H1 (cell line): ENCODE data around the gene ZC2HC1C. TPM values are rescaled to one million over a fixed set of nuclear protein-coding genes. Genes with fewer than 3 reads are reported as not detected.
"Not testable (repeated sequence)": the region's sequence is repeated elsewhere in the genome, so short reads cannot be mapped to it uniquely, and the experiment has no call there.

ENCODE experiments used
- CTCF ChIA-PET: fragments of 300-600 bp; sonication (Branson Sonifier 250); formaldehyde crosslinking; loops from one replicate; lab custom pipeline; 2021; ENCODE audit not compliant: partially characterized antibody; lab: Charles Lee
- POLR2A ChIA-PET: fragments of 300-600 bp; sonication (Branson Sonifier 250); formaldehyde crosslinking; loops from one replicate; lab custom pipeline; 2021; ENCODE audit warnings: inconsistent platforms; ENCODE audit not compliant: partially characterized antibody; lab: Charles Lee
- DNase-seq, 2 experiments: peaks; one replicate each; pipeline versions ENCODE4 v3.0.0 to v3.0.0-alpha.2; 2010 to 2022; ENCODE audit warnings: low spot score in 2 of 2, low read depth in 1 of 2, mixed read lengths in 1 of 2
- FAIRE-seq: peaks from 2 replicates; lab custom pipeline; 2011; peaks lifted over from hg19 to GRCh38; lab: Jason Lieb, UNC
- H2AFZ ChIP-seq: 2 replicates; pipeline ENCODE4 v1.8.1; 2012; ENCODE audit warnings: low read length, inconsistent platforms
- H2AK5ac ChIP-seq: 2 replicates; pipeline ENCODE4 v1.6.1; 2013; ENCODE audit warnings: low read depth, low read length
- H2BK120ac ChIP-seq: replicated peaks from 2 replicates; pipeline ENCODE3; 2013; ENCODE audit warnings: low read depth, low read length, inconsistent platforms
- H2BK12ac ChIP-seq: 2 replicates; pipeline ENCODE4 v1.6.1; 2013; ENCODE audit warnings: low read depth, low read length
- H2BK15ac ChIP-seq: 2 replicates; pipeline ENCODE4 v1.6.1; 2013; ENCODE audit warnings: low read length
- H2BK20ac ChIP-seq: 2 replicates; pipeline ENCODE4 v1.6.1; 2013; ENCODE audit warnings: low read length
- H2BK5ac ChIP-seq: 2 replicates; pipeline ENCODE4 v1.6.1; 2013; ENCODE audit warnings: low read depth, low read length
- H3K14ac ChIP-seq: 2 replicates; pipeline ENCODE4 v1.6.1; 2013; ENCODE audit warnings: inconsistent platforms; ENCODE audit not compliant: insufficient read length
- H3K18ac ChIP-seq: 2 replicates; pipeline ENCODE4 v1.6.1; 2013; ENCODE audit warnings: low read length; ENCODE audit errors: extremely low read depth
- H3K23ac ChIP-seq: 2 replicates; pipeline ENCODE4 v1.6.1; 2013; ENCODE audit warnings: inconsistent platforms; ENCODE audit not compliant: insufficient read length
- H3K23me2 ChIP-seq: 2 replicates; pipeline ENCODE4 v1.6.1; 2013; ENCODE audit warnings: low read depth, low read length
- H3K27ac ChIP-seq: 2 replicates; pipeline ENCODE4 v1.6.1; 2011; ENCODE audit warnings: low read depth, low read length, inconsistent platforms
- H3K27me3 ChIP-seq, 4 experiments: replicated peaks in 1 of 4; 1 replicate in 1 of 4; 2 replicates in 3 of 4; pipeline versions ENCODE4 v1.6.1 to v1.8.1; 2011 to 2013; ENCODE audit warnings: low read length in 3 of 4, mild to moderate bottlenecking in 3 of 4, inconsistent platforms in 2 of 4, mixed read lengths in 2 of 4, moderate library complexity in 1 of 4; ENCODE audit not compliant: control insufficient read depth in 3 of 4, insufficient read depth in 3 of 4; ENCODE audit errors: extremely low read depth in 1 of 4
- H3K36me3 ChIP-seq, 4 experiments: 2 replicates each; pipeline versions ENCODE4 v1.6.1 to v1.8.1; 2011 to 2013; ENCODE audit warnings: mild to moderate bottlenecking in 4 of 4, low read length in 3 of 4, moderate library complexity in 2 of 4, control low read depth in 1 of 4, inconsistent platforms in 1 of 4; ENCODE audit not compliant: insufficient read depth in 4 of 4, control insufficient read depth in 2 of 4
- H3K4ac ChIP-seq: replicated peaks from 2 replicates; pipeline ENCODE3; 2013; ENCODE audit warnings: low read length, low read depth, mixed read lengths, inconsistent platforms; ENCODE audit not compliant: insufficient read length
- H3K4me1 ChIP-seq, 4 experiments: replicated peaks in 1 of 4; 1 replicate in 1 of 4; 2 replicates in 3 of 4; pipeline versions ENCODE4 v1.6.1 to v1.8.1; 2011 to 2013; ENCODE audit warnings: low read length in 3 of 4, inconsistent platforms in 2 of 4, mixed read lengths in 1 of 4; ENCODE audit not compliant: insufficient read depth in 4 of 4, control insufficient read depth in 3 of 4
- H3K4me2 ChIP-seq, 2 experiments: 2 replicates each; pipeline versions ENCODE4 v1.6.1 to v1.8.1; 2011 to 2013; ENCODE audit warnings: low read depth in 2 of 2, low read length in 2 of 2, control low read depth in 1 of 2, inconsistent platforms in 1 of 2, mild to moderate bottlenecking in 1 of 2; ENCODE audit not compliant: insufficient read depth in 1 of 2
- H3K4me3 ChIP-seq, 4 experiments: fragments of 200-600, 300-600 bp in 1 of 4; sonication (generic), shearing (Covaris generic), sonication (Bioruptor Twin) in 1 of 4; 2 replicates each; pipeline versions ENCODE4 v1.5.1 to v1.8.1; 2011 to 2016; ENCODE audit warnings: low read length in 4 of 4, low read depth in 3 of 4, control low read depth in 2 of 4, inconsistent platforms in 2 of 4, mild to moderate bottlenecking in 2 of 4, mixed read lengths in 1 of 4, moderate library complexity in 1 of 4; ENCODE audit not compliant: insufficient read depth in 2 of 4; ENCODE audit errors: extremely low read depth in 1 of 4
- H3K56ac ChIP-seq: replicated peaks from 2 replicates; pipeline ENCODE3; 2013; ENCODE audit warnings: low read depth, mild to moderate bottlenecking, mixed read lengths, low read length, inconsistent platforms; ENCODE audit not compliant: insufficient read length
- H3K79me1 ChIP-seq: 2 replicates; pipeline ENCODE4 v1.6.1; 2013; ENCODE audit warnings: low read depth, low read length, control low read depth
- H3K79me2 ChIP-seq, 2 experiments: 2 replicates each; pipeline versions ENCODE4 v1.6.1 to v1.8.1; 2012 to 2013; ENCODE audit warnings: low read length in 2 of 2, mild to moderate bottlenecking in 2 of 2, inconsistent platforms in 1 of 2; ENCODE audit not compliant: insufficient read depth in 2 of 2, control insufficient read depth in 1 of 2
- H3K9ac ChIP-seq, 4 experiments: replicated peaks in 1 of 4; 1 replicate in 1 of 4; 2 replicates in 3 of 4; pipeline versions ENCODE4 v1.6.1 to v1.8.1; 2011 to 2013; ENCODE audit warnings: low read depth in 3 of 4, low read length in 3 of 4, control low read depth in 2 of 4, mild to moderate bottlenecking in 2 of 4, moderate library complexity in 2 of 4, inconsistent platforms in 1 of 4; ENCODE audit errors: extremely low read depth in 1 of 4
- H3K9me3 ChIP-seq, 2 experiments: 2 replicates each; pipeline versions ENCODE4 v1.6.1 to v1.8.1; 2012 to 2013; ENCODE audit warnings: mild to moderate bottlenecking in 2 of 2, moderate library complexity in 2 of 2, control low read depth in 1 of 2, inconsistent platforms in 1 of 2, low read depth in 1 of 2, low read length in 1 of 2, mixed read lengths in 1 of 2; ENCODE audit not compliant: insufficient read depth in 2 of 2
- H4K20me1 ChIP-seq, 2 experiments: replicated peaks in 1 of 2; 2 replicates each; pipeline versions ENCODE3 to v1.8.1; 2011 to 2013; ENCODE audit warnings: inconsistent platforms in 2 of 2, low read length in 2 of 2, mild to moderate bottlenecking in 1 of 2; ENCODE audit not compliant: insufficient read depth in 2 of 2, control insufficient read depth in 1 of 2
- H4K5ac ChIP-seq: 2 replicates; pipeline ENCODE4 v1.6.1; 2013; ENCODE audit warnings: low read length, low read depth, mixed read lengths, inconsistent platforms; ENCODE audit not compliant: insufficient read length
- H4K8ac ChIP-seq: 2 replicates; pipeline ENCODE4 v1.8.0; 2013; ENCODE audit warnings: mild to moderate bottlenecking, moderate library complexity, low read length, inconsistent platforms; ENCODE audit not compliant: insufficient read depth; ENCODE audit errors: extremely low read depth
- H4K91ac ChIP-seq: replicated peaks from 2 replicates; pipeline ENCODE3; 2013; ENCODE audit warnings: low read length, mixed read lengths, inconsistent platforms; ENCODE audit not compliant: insufficient read length
- WGBS, 2 experiments: shearing (Covaris generic) in 1 of 2; methylation state at CpG; one replicate each; pipeline versions ENCODE4 v1.1.6 to v1.1.7; 2013 to 2015; ENCODE audit warnings: low lambda C conversion rate in 2 of 2, mixed read lengths in 2 of 2, inconsistent platforms in 1 of 2, low coverage in 1 of 2, missing lambda C conversion rate in 1 of 2; ENCODE audit not compliant: insufficient replicate concordance in 2 of 2, insufficient coverage in 1 of 2, insufficient read length in 1 of 2; ENCODE audit errors: extremely low coverage in 1 of 2, missing lambda C conversion rate in 1 of 2; 5-methylcytosine and 5-hydroxymethylcytosine counted together
- polyA plus RNA-seq, 7 experiments: library from polyadenylated mRNA; depleted of rRNA in 3 of 7; stranded (reverse) in 5 of 7; unstranded in 2 of 7; fragments of >200 nt in 5 of 7; fragments of 200-250 nt in 2 of 7; gene quantifications; 1 replicate in 5 of 7; 2 replicates in 1 of 7; 4 replicates in 1 of 7; pipeline versions ENCODE4 v1.2.1 to v1.2.3, GENCODE V29; 2011 to 2013; ENCODE audit warnings: missing spikeins in 2 of 7, mixed read lengths in 2 of 7
- total RNA-seq: library from RNA; stranded (reverse); fragmentation: NEBNext Ultra II Directional; extraction: Animal tissue kit (Norgen Biotek cat#: 25700); gene quantifications from 2 replicates; pipeline ENCODE4 v1.2.1, GENCODE V29; 2021

Gene ZC2HC1C
- total and polyA plus RNA-seq, 2 of the 8 experiments (the other 6 are each of a cell fraction or from before 2014, with no cell fraction given): 0.57 to 1.2 TPM

DNA sequence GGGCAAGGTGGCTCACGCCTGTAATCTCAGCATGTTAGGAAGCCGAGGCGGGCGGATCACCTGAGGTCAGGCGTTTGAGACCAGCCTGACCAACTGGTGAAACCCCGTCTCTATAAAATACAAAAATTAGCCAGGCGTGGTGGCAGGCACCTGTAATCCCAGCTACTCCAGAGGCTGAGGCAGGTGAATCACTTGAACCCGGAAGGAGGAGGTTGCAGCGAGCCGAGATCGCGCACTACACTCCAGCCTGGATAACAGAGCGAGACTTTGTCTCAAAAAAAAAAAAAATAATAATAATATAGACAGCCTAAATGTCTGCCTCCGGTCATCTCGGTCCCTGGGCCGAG is 58.0 kb downstream of the ZC2HC1C start:
- H2BK20ac ChIP-seq, H3K9me3 ChIP-seq, H3K18ac ChIP-seq, H2BK120ac ChIP-seq, H3K56ac ChIP-seq, H3K79me1 ChIP-seq, H3K14ac ChIP-seq, H2BK12ac ChIP-seq, H2AFZ ChIP-seq, H3K27me3 ChIP-seq, H3K4me1 ChIP-seq, H4K91ac ChIP-seq, H4K20me1 ChIP-seq, H3K4ac ChIP-seq, H4K5ac ChIP-seq, FAIRE-seq, H2AK5ac ChIP-seq, DNase-seq, H3K23ac ChIP-seq, H3K36me3 ChIP-seq, H2BK15ac ChIP-seq: not testable (repeated sequence)
- peak overlapping the region; percentile 97; the same call in 1 of the 2 replicates for H4K8ac ChIP-seq
- peaks cover 10% of the 10 kb centered on the region for H3K23me2 ChIP-seq
- ChIA-PET CTCF (interaction anchor here (1.0 to 5.1 kb wide), 2 partner anchors 14 to 180 kb away, joined by 4 to 47 read pairs; no protein-coding TSS in a partner anchor), POLR2A (interaction anchor here (0.6 to 1.8 kb wide), 21 partner anchors 10 to 298 kb away, joined by 3 to 14 read pairs (median 3); partner anchors contain the start of gene ZC2HC1C)
- WGBS, 2 experiments: 77% methylated on average over 16 of the region's 16 CpGs; no CpG with 5 or more reads in 1 of the 2 experiments
- H3K27ac ChIP-seq: peak overlapping the region; percentile 86; the same call in 1 of the 2 replicates
- peak overlapping the region in 3 of 4 experiments; percentile 63 to 94 (median 93); a peak in 6 of 7 replicates for H3K9ac ChIP-seq
- peak overlapping the region; percentile 73; the same call in 1 of the 2 replicates for H2BK5ac ChIP-seq
- peak overlapping the region; percentile 83 to 88 for H3K4me2 ChIP-seq
- H3K4me3 ChIP-seq: peak overlapping the region; percentile 75 to 89 (median 86)
- H3K79me2 ChIP-seq: peaks cover 0 to 15% of the 10 kb centered on the region in 2 experiments; a peak in 2 of 4 replicates
